ENCODE results near the gene CCL8.

Gene CCL8

DNA sequence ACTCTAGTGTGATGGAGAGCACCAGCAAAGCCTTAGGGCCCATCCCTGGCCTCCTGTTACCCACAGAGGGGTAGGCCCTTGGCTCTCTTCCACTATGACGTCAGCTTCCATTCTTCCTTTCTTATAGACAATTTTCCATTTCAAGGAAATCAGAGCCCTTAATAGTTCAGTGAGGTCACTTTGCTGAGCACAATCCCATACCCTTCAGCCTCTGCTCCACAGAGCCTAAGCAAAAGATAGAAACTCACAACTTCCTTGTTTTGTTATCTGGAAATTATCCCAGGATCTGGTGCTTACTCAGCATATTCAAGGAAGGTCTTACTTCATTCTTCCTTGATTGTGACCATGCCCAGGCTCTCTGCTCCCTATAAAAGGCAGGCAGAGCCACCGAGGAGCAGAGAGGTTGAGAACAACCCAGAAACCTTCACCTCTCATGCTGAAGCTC, at the start of gene CCL8:
TSS of gene CCL8 (plus strand) at position 397 of the 445 bp plus-strand sequence. CDS start 67 bp downstream, outside the sequence.
- no peak for DNase-seq

DNA sequence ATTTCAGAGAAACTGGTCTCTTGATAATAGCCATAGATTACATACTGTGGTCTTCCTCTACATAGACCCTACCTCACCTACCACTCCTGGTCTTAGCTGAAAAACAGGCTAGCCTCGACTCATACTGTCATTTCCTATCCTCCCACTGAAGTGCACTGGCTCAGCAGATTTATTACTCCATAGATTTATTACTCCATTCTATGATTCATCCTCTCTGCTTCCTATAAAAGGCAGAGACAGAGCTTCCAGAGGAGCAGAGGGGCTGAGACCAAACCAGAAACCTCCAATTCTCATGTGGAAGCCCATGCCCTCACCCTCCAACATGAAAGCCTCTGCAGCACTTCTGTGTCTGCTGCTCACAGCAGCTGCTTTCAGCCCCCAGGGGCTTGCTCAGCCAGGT, 49.3 kb upstream of the CCL8 start, which contains the start of gene CCL7:
TSS of gene CCL7 (plus strand) at position 253 of the 400 bp plus-strand sequence. CDS start at position 323, 70 bp downstream.
- DNase-seq: no peak

DNA sequence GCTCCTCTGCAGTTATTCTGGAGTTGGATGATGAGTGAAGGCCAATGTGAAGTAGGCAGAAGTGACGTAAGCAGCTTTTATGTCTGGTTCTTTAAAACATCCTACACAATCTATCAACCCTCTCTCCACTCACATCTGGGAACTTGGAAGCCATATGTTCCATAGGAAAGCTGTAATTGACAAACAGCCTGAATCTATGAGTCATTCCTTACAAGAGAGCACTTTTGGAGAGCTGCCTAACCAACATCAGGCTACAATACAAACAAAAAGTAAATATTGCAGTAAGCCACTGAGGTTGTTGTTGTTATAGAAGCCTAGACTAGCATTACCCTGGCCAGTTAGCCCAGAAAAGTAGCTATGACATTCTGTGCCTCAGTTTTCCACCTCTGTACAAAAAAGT, 43.4 kb upstream of the CCL8 start:
- DNase-seq: peak; percentile 79

DNA sequence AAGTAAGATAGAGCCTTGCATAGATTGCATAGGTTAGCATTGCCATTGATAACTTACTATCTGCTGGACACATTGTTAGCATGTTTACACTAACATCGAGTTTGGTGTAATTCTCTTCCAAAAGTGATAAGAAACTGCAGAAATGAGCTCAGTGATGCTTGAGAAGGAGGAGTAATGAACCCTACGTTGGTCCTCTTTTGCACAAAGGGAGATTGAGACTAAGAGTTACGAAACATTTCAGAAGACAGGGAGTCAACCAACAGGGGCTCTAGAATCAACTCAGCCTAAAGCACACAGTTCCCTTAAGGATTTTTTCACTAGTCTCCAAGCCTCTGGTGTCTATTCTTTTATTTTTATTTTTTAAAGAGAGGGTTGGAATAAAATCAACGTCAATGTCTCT, 42.4 kb upstream of the CCL8 start:
- no peak for DNase-seq

DNA sequence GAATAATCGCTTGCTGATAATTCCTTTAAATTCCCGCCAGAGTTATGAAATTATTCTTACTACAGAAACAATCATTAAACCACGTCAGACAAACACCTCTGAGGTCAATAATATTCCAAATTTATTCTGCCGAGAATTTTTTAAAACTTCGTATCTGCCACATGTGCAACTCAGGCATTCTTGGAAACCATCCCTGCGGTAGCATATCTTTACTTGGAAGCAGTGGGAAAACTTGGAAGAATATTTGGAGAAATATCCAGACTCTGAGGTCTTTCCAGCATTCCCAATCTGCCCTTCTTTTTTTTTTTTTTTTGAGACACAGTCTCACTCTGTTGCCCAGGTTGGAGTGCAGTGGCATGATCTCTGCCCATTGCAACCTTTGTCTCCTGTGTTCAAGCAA, 35.7 kb upstream of the CCL8 start:
- DNase-seq: no peak

DNA sequence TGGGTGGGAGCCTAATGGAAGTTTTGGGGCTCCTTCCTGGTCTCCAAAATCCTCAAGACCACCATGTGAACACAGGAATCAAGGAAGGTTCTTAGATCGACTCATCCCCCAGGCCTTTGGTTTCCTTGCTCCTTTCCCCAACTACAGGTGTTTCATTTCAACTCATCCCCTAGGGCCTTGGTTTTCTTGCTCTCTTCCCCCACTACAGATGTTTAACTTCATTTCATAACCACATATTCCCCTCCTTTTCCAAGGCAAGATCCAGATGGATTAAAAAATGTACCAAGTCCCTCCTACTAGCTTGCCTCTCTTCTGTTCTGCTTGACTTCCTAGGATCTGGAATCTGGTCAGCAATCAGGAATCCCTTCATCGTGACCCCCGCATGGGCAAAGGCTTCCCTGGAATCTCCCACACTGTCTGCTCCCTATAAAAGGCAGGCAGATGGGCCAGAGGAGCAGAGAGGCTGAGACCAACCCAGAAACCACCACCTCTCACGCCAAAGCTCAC, 33.9 kb upstream of the CCL8 start, which contains the start of gene CCL11:
TSS of gene CCL11 (plus strand) at position 457 of the 507 bp plus-strand sequence. CDS start 67 bp downstream, outside the sequence.
- no peak for DNase-seq

DNA sequence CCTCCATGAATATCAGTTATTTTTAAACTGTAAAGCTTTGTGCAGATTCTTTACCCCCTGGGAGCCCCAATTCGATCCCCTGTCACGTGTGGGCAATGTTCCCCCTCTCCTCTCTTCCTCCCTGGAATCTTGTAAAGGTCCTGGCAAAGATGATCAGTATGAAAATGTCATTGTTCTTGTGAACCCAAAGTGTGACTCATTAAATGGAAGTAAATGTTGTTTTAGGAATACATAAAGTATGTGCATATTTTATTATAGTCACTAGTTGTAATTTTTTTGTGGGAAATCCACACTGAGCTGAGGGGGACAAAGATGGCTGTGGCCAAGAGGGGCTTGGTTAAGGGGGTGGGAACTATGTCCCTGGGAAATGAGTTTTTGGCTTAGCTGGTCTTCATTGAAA, 31.4 kb upstream of the CCL8 start:
- DNase-seq: no peak

DNA sequence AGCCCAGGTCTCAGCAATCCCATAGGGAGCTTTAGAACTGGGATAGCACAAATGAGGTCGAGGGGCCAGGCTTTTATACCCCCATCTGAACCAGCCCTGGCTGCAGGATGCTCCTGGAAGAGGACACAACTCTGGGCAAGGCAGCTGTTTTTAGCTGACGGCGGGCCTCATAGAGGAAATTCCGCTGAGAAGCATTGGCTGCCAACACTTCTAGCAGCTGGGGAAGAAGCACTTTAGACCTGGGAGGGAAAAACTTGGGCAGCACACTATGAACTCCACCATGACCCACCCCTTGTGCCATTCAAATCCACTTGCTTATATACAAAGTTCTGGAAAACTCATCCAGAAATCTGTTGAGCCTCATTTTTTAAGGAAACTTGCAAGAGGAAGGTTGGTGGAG, 28.6 kb upstream of the CCL8 start:
- DNase-seq: no peak

DNA sequence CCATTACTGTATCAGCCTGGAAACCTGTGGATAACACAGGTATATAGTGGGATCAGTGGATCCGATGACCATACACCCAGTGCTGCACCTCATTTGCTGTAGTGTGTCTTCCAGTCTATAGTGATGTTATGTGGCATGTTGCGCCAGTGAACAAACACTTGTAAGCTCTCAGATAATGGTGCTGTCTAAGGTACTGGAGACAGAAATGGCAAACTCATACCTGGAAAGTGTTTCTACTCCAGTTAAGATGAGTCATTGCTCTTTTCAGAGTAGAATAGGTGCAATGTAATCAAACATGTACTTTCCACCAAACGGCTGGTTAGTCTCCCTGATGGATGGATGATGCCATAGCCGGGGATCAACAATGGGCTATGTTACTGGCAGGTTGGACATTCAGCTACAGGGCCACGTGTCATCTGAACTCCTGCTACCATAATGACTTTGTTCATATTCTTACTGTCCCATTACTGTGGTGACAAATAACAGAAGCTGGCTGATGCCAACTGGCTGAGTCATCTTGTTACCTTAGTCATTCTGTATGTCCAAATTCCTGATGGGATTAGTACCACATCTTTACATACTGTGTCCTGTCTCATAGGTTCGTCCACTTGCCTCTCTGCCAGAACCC, 27.4 kb upstream of the CCL8 start:
- DNase-seq: no peak

DNA sequence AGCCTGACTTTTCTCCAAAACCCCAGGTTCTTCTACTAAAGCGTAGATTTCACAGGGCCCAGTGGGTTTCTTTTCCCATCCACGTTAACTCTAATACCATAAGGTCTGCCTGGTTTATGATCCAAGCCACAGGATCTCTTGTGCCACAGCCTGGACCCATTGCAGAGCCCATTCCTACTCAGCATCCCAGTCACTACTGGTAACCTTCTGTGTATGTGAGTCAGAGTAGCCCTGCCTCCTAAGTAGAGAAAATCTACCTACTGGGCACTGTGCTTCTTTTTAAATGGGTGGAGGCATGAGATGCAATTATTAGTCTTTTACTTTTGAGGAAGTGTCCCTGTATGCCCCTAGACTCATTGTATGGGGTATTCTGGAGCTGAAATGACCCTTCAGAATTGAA, 20.2 kb upstream of the CCL8 start:
- DNase-seq: no peak

DNA sequence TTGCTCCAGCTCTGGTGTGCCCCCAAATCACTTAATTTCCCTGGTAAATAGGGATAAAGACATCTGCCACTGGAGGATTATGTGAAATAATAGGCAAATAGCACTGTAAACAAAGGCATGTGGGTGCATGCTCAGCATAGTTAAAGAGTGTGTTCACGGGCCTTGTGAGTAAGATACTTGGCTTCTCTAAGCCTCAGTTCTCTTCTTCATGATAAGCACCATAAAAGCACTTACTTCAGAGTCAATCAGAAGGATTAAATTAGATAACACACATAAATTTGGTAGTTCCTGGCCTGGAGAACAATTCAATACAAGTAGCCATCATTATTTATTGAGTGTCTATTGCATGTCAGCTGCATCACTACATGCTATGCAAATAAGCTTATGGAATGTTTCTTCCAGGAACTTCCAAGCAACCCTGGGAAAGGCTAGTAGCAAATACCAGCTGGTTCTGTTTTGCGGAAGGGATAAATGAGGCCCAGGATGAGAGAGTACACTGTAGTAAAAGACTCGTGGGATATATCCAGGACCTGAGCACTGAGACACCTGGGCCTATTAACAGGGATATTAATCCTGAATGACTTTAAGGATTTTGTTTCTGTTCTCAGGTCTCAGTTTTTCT, 19.2 kb upstream of the CCL8 start:
- DNase-seq: peak; percentile 27

DNA sequence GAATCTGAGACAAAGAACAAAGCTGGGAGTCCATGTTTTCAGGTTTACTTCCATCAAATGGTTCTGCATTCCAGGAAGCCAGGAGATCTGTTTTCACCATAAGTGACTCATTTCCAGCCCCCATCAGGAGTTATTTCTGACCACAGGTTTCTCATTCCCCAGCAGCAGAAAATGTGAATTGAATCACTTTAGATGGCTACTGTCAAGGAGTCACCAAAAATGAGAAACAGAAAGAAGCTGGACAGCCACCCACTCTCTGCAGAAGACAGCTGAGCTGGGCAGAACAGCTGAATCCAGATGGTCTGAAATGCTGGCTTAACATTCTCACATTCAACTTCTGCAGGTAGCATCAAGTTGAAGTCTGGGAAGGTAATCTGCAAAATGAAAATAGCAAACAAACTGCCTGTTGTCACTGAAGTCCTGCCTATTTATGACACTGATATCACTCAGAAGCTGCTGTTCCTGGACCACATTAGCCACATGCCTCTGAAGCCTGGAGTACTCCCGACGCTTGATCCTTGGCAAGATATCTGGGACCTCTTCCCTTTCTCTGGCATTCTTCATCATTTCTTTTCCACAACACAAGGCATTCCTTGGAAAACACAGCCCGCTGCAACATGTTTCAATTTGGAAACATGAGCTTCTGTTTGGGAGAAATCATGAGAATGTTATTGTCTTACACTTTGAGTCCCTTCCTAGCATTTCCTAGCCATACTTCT, 18.4 kb upstream of the CCL8 start:
- DNase-seq: no peak

DNA sequence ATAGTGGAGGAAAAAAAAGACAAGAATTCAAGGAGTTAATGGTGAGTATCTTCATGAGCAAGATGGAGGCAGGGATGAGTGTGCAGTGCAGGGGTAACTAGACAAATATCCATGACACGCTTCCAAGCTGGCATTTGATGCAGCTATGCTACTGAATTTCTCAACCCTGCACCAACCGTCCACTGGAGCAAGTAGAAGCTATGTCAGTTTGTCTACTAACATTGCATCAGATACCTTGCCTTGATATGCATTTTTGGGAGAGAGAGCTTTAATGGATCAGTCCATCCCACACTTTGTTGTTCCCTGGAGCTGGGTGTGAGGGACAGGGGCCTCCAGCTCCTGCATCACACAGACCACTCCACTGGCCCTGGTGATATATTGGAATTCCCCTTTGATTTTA, 17.2 kb upstream of the CCL8 start:
- DNase-seq: no peak

DNA sequence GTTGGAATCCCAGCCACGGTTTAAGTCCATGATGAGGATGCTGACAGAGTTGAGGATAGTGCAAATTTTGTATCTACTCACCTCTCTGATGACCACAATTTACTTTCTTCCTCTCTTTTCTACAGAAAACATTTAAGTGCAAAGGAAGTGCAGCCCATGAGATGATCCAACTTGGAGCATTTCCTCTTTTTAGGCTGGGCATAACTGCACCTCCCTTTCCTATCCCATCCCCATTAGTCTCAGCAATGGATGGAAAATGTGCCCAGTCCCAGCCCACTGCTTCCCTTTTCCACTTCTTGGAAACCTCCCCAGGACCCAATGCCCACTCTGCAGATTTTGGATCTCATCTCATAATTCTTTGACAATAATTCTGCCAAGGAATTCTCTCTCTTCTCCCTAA, 16.6 kb upstream of the CCL8 start:
- DNase-seq: no peak

DNA sequence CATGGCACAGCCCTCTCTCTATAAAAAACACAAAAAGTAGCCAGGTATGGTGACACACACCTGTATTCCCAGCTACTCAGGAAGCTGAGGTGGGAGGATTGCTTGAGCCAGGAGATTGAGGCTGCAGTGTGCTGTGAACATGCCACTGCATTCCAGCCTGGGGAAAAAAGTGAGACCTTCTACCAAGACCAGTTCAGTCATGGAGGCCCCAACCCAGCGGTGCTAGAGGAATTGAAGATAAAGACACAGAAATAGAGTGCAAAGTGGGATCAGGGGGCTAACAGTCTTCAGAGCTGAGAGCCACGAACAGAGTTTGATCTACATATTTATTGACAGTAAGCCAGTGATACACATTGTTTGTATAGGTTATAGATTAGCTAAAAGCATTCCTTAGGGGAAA, 15.6 kb upstream of the CCL8 start:
- DNase-seq: no peak

DNA sequence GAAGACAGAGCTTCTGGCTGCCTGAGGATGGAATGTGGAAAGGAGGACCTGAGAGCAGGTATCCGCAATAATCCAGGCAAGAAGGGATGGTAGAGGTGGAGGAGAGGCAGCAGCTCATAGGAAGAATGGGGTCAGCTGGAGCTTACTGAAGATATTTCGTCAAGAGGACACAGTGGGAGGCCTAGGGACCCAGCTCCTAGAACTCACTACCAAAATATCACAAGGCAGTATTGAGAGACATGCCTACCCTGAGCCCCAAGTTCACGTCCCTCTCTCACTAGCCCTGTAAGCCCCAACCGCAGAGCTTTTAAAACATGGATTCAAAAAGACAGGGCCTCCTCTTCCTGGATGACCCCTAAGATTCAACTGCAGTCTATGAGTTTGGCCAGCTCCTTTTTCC, 14.2 kb upstream of the CCL8 start:
- no peak for DNase-seq

DNA sequence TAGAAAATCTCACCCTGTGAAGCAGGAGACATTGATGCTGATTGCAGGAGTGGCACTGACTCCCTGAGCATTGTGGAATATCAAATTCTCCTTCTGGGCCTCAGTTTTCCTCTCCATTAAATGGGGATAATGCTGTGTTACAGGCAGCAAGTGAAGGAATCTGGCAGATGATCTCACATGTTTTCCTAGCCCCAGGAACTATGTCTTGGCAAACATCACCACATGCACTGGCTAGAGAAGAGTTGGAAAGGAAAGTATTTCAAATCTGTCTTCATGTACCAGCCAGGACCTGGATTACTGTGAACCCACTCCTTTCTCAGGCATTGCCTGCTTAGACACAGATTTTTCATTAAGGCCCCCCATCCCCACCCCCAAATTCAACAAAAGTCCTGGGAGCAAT, 13.6 kb upstream of the CCL8 start:
- DNase-seq: no peak

DNA sequence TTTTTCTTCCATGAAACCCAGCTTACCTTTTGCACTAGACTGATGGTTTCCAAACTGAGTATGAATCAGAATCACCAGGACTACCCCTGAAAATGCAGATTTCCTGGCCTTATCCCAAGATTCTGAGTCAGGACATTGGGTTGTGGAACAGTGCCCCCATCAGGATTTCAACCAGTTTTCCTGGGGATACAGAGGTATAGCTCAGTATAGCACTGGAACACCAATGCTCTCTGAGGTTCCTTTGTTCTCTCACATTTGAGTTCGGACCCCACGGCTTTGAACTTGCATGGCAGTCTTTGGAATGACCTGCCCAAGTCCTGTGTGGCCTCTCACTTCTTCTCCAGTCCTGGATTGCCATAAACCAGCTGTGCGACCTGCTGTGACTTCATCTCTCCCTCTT, 12.8 kb upstream of the CCL8 start:
- DNase-seq: no peak

DNA sequence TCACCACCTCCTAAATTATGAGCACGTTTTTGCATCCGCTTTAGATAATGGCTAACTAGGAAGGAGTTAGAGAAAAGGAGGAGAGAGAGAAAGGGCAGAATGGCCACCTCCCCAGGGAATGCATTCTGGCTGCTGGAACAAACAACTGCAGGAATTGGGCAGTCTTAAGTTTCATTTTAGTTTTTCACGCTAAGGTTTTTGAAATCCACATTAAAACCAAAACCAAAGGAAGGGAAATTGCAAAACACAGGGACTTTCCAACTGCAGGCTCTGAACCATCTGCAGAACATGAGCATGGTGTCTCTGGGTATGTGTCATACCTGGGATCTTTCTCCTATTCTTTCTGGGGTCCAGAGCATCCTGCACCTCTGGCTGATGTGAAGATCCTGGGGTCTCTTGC, 12.1 kb upstream of the CCL8 start:
- no peak for DNase-seq

DNA sequence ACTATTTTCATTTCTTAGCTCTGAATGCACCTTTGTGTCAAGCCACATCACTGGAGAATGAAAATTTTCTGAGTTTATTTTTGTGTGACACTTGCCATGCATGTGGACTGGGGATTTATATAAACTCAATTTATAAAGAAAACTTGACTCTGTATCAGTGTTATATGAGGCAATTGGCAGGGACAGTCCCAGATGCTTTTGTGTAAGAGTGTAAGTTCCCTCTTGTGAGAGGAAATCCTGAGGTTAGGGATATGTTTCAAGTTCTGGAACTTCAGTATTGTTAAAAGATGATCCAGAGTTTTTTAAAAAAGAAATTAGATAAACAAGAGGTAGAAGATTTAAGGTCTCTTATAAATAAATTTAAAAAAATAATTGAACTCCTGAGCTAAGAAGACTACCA, 10.9 kb upstream of the CCL8 start:
- DNase-seq: no peak

DNA sequence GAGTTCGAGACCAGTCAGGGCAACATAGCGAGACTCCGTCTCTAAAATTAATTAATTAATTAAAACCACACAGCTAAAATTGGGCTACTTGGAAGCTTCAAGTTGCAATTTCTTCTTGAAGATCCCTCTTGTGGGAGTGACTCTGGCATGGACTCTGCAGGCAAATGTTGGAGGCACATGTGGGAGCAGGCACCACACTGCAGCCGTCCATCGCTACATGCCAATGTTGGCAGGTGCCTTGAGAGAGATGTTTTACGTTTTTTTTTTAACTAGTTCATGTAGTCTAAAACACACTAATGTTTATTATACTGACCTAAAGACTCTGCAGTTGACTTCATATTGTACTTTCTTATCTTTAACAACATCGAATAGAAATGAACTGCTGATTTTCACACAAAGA, 7.9 kb upstream of the CCL8 start:
- DNase-seq: no peak

DNA sequence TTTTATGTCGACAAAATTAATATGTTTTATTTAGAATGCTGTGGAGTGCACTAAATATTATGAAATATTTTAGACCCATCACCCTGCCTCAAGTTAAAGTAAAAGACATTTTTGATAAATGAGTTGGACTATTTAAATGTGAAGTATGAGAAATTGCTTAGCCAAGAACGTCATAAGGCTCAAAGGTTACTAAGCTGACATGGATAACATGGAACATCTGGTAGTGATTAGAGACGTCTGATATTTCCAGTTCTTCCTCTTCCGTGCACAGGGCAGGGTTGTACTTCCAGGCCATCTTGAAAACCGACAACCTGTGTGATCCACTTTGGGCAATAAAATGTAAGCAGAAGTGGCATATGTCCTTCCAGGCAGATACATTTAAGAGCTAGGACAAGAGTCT, 7.2 kb upstream of the CCL8 start:
- DNase-seq: no peak

DNA sequence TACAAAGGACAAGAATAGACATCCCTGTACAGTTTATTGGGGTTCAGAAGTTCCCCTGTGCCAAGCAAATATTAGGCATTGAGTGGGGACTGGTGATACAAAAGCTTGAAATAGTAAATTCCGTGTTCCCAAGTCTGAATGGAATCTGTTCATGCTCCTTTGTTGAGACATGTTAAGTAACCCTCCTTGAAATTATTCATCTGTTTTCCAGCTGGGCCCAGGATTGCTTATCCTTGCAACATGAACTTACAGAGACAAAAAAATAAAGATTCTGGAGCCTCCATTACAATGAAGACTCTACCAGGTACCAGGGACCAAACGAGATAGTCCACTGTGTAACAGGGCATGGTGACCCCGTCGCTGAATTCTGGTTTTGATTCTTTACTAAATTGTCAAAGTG, 6.1 kb upstream of the CCL8 start:
- DNase-seq: no peak

DNA sequence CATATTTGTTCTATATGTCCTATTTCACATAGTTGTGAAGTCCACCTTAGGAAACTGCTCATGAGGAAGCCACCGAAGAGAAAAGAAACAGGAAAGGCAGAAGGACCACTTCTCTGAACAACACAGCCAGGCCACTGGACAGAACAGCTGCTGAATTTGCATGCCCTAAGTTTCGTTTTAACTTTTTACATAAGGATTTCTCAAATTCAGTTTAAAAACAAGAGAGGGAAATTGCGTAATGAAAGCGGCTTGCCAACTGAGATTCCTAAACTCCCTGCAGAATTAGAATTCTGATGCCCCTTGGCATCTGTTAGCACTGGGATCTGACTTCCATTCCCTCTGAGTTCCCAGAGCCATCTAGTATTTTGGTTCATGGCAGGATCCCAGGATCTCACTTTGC, 5.0 kb upstream of the CCL8 start:
- no peak for DNase-seq
